Raji (cell line): ENCODE results near the gene NUDC.

Experiments
- POLR2A ChIP-seq: IDR thresholded peaks from 2 replicates; pipeline ENCODE4 v1.6.1; 2011; ENCODE audit warnings: low read depth, low read length, control low read depth; ENCODE audit not compliant: insufficient read depth

NUDC gene

DNA sequence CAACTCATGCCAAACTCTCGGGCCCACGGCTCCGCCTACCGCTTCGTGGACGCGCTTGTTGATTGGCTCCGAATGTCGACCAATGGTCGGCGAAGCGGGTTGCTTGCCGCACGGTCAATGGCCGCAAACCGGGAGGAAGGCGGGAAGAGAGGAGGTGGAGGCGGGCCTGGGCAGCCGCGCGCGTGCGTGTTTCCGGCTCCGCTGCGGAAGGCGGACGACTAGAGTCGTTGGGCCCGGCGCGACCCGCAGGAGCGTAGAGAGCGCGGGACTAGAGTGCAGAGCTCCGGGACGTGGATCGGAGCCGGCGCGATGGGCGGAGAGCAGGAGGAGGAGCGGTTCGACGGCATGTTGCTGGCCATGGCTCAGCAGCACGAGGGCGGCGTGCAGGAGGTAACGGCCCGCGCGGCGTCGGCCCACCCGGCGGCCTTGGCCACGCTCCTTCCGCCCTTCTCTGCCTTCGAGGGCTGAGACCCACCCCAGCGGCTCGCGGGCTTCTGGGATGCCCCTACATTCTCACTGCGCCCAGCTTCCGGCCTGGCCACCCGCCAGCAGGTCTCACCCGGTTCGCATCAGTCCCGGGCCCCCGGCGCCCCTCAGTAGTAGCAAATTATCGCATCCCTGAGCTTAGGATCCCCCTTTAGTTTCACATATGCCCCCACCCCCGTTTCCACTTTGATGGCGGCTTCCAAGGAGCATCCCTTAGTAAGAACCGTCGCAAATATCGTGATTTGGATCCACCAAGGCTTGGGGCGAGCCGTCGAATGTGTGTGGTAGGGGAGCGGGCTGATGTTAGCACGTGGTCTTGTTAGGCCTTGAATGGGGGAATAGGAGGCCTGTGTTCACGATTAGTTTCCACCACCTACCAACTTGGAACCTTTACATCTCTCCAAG is at the start of gene NUDC:
NUDC (plus strand) TSS at position 204 of the 891 bp plus-strand sequence; CDS start at position 310, 106 bp downstream.
- peak; percentile 95 for TF ChIP-seq POLR2A

DNA sequence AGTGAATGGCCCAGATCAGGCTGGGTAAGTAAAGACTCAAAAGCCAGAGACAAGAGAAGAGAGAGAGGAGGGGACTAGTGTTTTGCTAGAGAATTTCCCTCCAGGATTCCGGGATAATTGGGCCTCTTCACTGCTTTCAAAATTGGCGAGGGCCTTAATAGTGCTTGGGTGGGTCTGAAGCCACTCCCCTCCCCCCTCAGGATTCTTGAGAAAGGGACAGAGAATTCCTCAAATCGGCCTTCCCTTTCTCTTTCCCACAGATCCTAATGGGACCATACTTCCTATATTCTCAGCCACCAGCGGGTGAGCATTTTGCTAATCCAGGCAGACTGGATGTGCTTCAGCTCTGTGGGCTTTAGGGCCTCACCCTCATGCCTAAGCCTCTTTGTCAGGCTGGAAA is 46.6 kb upstream of the NUDC start:
- no peak for TF ChIP-seq POLR2A

DNA sequence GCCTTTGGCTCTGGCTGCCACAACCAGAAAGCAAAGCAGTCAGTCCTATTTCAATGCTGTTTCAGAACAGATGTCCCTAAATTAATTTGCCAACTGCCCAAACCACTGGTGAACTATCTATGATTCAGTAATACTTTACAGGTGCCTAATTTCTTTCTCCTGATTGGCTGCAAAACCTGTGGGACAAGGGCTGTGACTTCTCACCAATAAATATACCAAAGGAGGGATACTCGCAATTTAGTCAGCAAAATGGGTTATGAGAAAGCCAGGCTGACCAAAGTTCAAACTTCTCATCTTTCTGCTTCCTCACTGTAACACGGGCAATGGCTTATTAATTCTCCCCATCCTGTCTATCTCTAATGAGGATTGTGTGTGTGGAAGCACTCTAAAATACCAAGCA is 44.2 kb upstream of the NUDC start:
- no peak for TF ChIP-seq POLR2A

DNA sequence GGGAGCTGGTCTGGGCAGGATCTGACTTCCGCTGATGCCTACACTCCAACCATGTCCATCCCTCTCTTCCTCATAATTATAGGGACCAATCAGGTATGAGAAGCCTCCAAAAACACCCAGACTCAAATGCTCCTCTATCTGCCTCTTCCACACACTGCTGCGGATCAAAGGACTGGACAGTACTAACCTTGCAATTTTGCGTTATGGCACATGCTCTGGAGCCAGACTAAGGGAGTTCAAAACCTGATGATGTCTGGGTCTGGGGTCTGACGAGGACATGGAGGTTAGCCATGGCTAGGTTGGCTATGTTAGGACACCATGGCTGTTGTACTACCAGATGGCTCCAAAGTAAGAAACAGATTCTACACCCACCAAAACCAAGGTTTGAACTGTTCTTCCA is 41.8 kb upstream of the NUDC start:
- TF ChIP-seq POLR2A: no peak

DNA sequence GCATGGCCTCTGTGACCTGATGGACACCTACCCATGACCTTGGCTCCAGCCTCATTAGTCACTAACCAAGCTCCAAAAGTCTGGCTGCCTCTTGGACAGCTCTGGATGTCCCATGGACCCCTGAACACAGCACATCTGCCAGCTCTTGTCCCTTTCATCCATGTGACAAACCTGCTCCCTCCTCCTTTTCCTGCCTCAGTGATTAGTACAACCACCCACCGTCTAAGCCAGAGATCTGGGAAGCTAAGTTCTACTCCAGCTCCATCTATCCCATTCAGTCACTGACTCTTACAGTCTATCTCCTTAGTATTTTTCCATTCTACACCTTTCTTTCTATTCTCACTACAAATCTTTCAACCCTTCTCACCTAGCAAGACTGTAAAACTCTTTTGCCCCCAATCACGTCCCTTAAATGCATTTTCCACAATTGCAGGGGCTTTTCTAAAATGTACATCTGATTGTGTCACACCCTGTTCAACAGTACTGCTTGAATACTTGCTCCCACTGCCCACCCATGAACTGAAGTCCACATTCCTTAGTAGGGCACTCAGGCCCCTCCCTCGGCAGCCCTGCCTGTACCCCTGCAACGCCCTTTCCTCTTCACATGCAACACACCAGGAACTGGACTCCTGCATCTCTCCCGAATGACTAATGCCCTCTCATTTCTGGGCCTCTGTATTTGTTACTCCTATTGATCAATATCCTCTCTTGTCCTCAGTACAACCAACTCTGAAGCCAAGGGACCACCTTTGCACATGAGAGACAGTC is 38.7 kb upstream of the NUDC start:
- TF ChIP-seq POLR2A: no peak

DNA sequence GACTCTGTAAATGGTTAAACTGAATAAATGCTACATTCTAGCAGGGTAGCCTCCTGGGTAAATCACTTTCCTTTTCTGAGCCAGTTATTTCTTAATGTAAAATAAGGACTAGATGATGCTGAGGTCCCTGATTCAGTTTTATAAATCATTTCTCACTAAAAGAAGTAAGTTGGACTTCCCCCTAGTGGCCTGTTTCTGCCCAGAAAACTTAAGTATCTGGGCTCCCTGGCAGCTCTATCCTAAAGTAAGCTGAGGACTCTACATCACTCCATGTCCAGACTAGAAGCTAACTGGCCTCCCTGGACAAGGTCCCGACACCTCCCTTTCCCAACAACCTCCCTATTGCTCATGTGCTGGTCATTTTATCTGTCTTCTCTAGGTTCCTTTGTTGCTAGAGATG is 34.4 kb upstream of the NUDC start:
- TF ChIP-seq POLR2A: no peak

DNA sequence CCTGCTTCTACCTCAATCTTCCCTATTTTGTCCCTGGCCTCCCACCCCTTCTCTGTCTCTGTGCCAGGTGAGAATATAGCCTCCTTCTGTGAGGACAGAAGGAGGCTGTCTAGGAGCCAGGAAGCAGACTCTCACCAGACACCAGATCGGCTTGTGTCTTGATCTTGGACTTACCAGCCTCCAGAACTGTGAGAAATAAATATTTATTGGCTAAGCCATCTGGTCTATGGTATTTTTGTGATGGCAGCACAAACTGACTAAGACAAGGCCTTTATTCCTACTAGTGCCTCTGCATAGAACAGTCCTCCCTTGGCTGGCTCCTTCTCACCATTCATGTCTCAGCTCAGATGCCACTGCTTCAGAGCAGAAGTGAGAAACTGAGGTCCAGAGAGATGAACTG is 33.3 kb upstream of the NUDC start:
- TF ChIP-seq POLR2A: no peak

DNA sequence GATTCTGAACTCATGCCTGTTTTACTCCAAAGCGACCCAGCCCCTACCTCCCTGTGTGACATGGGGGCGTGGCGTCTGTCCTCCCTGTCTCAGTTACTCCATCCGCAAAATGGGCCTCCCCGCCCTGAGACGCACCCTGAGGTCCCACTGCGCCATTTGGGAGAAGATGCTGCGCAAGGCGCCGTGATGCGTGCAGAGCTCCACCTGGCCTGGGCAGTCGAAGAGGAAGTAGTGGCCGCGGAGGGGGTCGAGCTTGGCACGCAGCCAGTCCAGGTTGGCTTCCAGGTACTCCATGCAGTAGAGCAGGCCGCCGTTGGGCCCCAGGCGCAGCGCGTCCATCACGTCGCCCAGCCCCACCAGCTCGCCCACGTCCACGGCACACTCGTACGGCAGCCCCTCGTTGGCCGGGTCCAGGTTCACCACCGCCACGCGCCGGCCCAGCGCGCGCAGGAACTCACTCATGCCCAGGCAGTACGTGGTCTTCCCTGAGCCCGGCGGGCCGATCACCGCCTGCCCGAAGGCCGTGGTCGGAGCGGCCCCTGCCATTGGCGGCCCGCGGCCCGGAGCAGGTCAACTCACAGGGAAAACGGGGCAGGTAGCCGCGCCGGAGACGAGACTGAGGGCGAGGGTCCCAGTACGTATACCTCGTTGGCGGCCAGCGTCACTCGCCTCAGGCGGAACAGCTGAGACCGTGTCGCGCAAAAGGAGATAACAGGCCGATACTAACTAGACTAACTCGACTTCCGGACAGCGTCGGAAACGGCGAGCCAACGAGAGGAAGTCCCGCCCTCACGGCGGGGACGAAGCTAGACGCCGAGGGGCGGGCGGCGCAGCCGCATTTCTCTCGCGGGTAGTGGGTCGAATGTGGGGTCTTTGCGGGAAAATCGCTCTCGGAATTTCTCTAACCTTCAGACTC is 31.7 kb upstream of the NUDC start, which contains the start of gene GPN2:
GPN2 (minus strand) TSS at position 733 of the 916 bp plus-strand sequence; CDS start at position 546, 187 bp downstream.
- peak; percentile 96 for TF ChIP-seq POLR2A

DNA sequence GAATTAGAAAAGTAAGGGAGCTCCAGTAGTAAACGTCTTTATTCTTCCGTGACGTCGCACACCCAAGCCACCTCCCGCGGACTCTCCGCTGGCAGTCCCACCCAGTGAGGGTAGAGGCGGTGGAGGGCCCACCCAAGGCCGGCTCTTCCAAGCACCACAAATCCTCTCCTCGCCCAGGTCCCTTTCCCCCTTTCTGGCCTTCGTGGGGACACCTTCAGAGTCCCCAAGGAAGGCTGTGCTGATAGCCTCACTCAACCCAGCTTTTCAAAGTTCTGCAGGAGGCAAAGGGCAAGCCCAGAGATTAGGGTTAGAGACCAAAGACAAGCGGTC is 31.1 kb upstream of the NUDC start:
- no peak for TF ChIP-seq POLR2A

DNA sequence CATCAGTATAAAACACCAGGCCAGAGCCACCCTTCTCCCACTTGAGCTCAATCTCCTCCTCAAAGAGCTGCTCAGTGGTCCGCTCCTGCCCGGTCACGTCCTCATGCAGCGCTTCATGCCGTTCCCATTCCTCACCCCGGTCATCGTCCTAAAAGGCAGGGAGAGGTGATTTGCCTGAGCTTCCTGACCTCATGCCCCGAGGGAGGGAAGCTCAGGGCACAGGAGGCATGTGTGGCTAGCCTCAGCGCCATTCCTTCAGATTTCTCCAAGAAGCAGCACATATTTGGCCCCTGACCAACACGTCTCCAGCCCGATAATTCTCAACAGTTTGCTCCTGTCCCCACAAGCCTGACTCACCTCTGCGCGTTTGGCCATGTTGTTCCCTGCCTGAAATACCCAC is 27.3 kb upstream of the NUDC start:
- no peak for TF ChIP-seq POLR2A

DNA sequence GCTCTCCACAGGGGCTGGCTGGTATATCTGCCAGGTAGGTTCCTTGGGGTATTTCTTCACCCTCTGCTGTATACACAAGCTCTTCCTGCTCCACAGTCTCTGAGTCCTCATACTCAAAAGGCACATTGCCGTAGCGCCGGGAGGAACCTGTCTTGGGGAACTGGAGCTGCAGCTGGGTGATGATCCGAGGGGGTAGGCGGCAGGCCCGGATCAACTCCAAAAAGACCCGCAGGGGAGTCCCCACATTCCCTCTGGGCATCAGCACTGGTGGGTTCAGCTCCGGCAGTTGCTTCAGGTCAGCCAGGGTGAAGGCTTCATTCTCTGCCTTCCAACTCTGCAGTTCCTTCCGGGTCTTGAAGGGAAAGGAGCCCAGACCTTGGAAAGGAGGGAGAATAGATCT is 24.2 kb upstream of the NUDC start:
- TF ChIP-seq POLR2A: no peak

DNA sequence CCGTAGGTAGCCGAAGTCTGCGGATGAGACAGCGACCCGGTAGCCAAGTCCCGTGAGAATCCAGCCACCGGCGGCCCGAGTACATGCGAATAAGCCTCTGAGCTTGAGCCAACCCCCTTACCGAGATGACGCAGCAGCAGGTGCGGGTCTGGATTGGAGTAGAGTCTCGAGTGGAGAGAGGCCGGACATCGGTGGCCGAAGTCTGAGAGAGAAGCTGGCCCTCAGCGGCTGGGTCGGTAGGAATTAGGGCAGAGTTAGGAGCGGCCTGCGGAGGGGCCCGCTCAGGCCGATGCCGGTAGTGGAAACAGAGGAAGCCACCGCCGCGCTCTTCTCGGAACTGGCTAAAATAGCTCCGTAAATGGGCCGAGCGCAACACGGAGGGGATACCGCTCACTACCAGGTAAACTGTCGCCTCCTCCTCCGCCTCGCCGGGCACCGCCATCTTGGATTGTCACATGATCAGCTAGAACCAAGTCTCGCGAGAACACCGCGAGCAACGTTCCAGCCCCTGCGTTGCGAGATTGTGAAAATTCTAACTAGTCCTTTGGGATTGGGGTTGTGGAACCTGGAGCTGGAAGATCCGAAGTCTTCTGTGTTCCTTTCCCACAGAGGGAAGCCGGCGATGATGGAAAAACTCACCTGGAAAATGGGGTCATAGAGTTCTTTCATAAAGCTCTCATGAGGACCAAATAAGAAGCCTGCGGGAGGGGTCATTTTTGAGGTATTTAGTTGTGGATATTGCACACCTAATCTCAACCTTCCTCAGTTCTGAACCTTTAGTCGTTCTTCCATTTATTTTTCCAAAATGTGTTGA is 21.3 kb upstream of the NUDC start, which contains the start of gene GPATCH3:
GPATCH3 (minus strand) TSS at position 467 of the 814 bp plus-strand sequence; CDS start at position 442, 25 bp downstream.
- peak; percentile 97 for TF ChIP-seq POLR2A

DNA sequence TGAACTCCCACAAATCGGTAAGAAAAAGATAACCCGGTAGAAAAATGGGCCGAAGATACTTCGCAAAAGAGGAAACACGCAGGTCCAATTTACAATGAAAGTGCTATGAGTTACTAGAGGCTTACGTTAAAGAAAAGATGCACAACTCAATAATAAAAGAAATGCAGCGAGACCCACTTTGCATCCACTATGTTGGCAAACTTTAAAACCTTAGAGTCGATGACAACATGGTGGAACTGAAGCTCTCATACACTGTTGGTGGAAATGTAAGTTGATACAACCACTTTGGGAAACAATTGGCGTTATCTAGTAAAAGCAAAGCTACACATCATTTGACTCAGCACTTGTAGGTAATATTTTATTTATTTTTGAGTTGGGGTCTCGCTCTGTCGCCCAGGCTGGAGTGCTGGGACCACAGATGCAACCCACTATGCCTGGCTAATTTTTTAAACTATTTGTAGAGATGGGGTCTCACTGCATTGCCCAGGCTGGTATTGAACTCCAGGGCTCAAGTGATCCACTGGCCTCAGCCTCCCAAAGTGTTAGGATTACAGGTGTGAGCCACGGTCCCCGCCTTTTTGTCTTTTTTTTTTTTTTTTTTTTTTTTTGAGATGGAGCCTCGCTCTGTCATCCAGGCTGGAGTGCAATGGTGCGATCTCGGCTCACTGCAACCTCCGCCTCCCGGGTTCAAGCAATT is 20.6 kb upstream of the NUDC start:
- no peak for TF ChIP-seq POLR2A
